Stimulated activated CD8-positive, alpha-beta memory T cell treated with anti-CD3 and anti-CD28 coated beads, Interleukin-4, amount 100 ng/mL, for 48 hours (primary cell): ENCODE data around the gene SPATA13.

ENCODE experiments used
- DNase-seq: peaks from one replicate; pipeline ENCODE4 v3.0.0-alpha.2; 2020

SPATA13 gene

GRCh38 chr13:24225930-24226329 lies 65.4 kb downstream of the SPATA13 start:
- no peak for DNase-seq

GRCh38 chr13:24226762-24227161 lies 66.2 kb downstream of the SPATA13 start:
- no peak for DNase-seq

GRCh38 chr13:24228852-24229458 lies 68.4 kb downstream of the SPATA13 start:
- no peak for DNase-seq

GRCh38 chr13:24230428-24231072 lies 70.0 kb downstream of the SPATA13 start:
- DNase-seq, result no peak

GRCh38 chr13:24231377-24231776 lies 70.9 kb downstream of the SPATA13 start:
- no peak for DNase-seq

GRCh38 chr13:24232037-24232436 lies 71.5 kb downstream of the SPATA13 start:
- DNase-seq, result no peak

GRCh38 chr13:24232474-24232873 lies 72.0 kb downstream of the SPATA13 start:
- DNase-seq, result no peak

- DNase-seq, result no peak
These were observed 72.9 kb downstream of the SPATA13 start for GRCh38 chr13:24233351-24233901.

GRCh38 chr13:24234200-24234915 lies 73.8 kb downstream of the SPATA13 start:
- no peak for DNase-seq

GRCh38 chr13:24237356-24237755 lies 76.8 kb downstream of the SPATA13 start:
- no peak for DNase-seq

- no peak for DNase-seq
These were observed 80.8 kb downstream of the SPATA13 start for GRCh38 chr13:24241336-24241735.

- DNase-seq, result no peak
These were observed 81.6 kb downstream of the SPATA13 start for GRCh38 chr13:24242100-24242499.

GRCh38 chr13:24243302-24243701 lies 82.8 kb downstream of the SPATA13 start:
- DNase-seq, result no peak

GRCh38 chr13:24244802-24245201 lies 84.3 kb downstream of the SPATA13 start:
- no peak for DNase-seq

GRCh38 chr13:24247016-24247415 lies 86.5 kb downstream of the SPATA13 start:
- DNase-seq, result no peak

GRCh38 chr13:24249624-24250023 lies 89.1 kb downstream of the SPATA13 start:
- DNase-seq, result no peak

- DNase-seq, result no peak
These were observed 90.0 kb downstream of the SPATA13 start for GRCh38 chr13:24250376-24251057.

GRCh38 chr13:24251525-24251924 lies 91.0 kb downstream of the SPATA13 start:
- DNase-seq, result peak; percentile 80

GRCh38 chr13:24252136-24252535 lies 91.6 kb downstream of the SPATA13 start:
- DNase-seq, result no peak

- no peak for DNase-seq
These were observed 93.1 kb downstream of the SPATA13 start for GRCh38 chr13:24253520-24254145.

GRCh38 chr13:24254146-24254841 lies 93.8 kb downstream of the SPATA13 start:
- peak; percentile 70 for DNase-seq

- no peak for DNase-seq
These were observed 97.0 kb downstream of the SPATA13 start for GRCh38 chr13:24257497-24257896.
